ENCODE data around the gene PPP2R5E. TPM values are rescaled to one million over a fixed set of nuclear protein-coding genes. Genes with fewer than 3 reads are reported as not detected.

Gene PPP2R5E
- total and polyA plus RNA-seq, 9 donors = 9.3 to 44.1 (median 35.5) TPM

GRCh38 chr14:63452796-63453195 lies 90.4 kb downstream of the PPP2R5E start:
- Histone ChIP-seq H3K4me3 (no peak overlapping the region), H3K9me3 (no peaks in the 10 kb centered on the region), H3K36me3 (no peaks in the 10 kb centered on the region), H3K4me1 (ENCODE audit: insufficient read depth) (peaks cover 3% of the 10 kb centered on the region), H3K27ac (no peak overlapping the region), H3K27me3 (no peaks in the 10 kb centered on the region)
- DNase-seq = no peak
- no peak for TF ChIP-seq POLR2A (IDR thresholded peaks at IDR 0.05)
- no peak for TF ChIP-seq CTCF (IDR thresholded peaks at IDR 0.05)
- no peak for TF ChIP-seq EP300 (IDR thresholded peaks at IDR 0.05)
- intact Hi-C loops (cut with DNase I) = no loop called here
- 52 to 68% (median 56%) methylated on average over 3 of the region's 3 CpGs for WGBS, 3 donors

- intact Hi-C loops (cut with DNase I) = no loop called here
- TF ChIP-seq CTCF (IDR thresholded peaks at IDR 0.05) (no peak), POLR2A (IDR thresholded peaks at IDR 0.05) (no peak), EP300 (IDR thresholded peaks at IDR 0.05) (no peak)
- DNase-seq = no peak
- Histone ChIP-seq H3K4me3 (no peak overlapping the region), H3K27ac (no peak overlapping the region), H3K27me3 (no peaks in the 10 kb centered on the region), H3K4me1 (ENCODE audit: insufficient read depth) (no peaks in the 10 kb centered on the region), H3K9me3 (no peaks in the 10 kb centered on the region), H3K36me3 (no peaks in the 10 kb centered on the region)
- WGBS, 3 donors = 92 to 97% (median 95%) methylated on average over 3 of the region's 3 CpGs
Measured at GRCh38 chr14:63448841-63449240, 94.3 kb downstream of the PPP2R5E start.

GRCh38 chr14:63444588-63444987 lies 98.6 kb downstream of the PPP2R5E start:
- 60 to 70% (median 67%) methylated on average over 1 of the region's 1 CpG for WGBS, 3 donors
- TF ChIP-seq EP300 (IDR thresholded peaks at IDR 0.05) (no peak), POLR2A (IDR thresholded peaks at IDR 0.05) (no peak), CTCF (IDR thresholded peaks at IDR 0.05) (no peak)
- no peak for DNase-seq

GRCh38 chr14:63443988-63444387 lies 99.2 kb downstream of the PPP2R5E start:
- no peak for DNase-seq
- peaks cover 4% of the 10 kb centered on the region for H3K4me1 ChIP-seq (ENCODE audit: insufficient read depth)
- H3K9me3 ChIP-seq = no peaks in the 10 kb centered on the region
- no peak for TF ChIP-seq POLR2A (IDR thresholded peaks at IDR 0.05)
- TF ChIP-seq CTCF (IDR thresholded peaks at IDR 0.05) = no peak
- TF ChIP-seq EP300 (IDR thresholded peaks at IDR 0.05) = no peak
- no peak overlapping the region for H3K27ac ChIP-seq
- no peak overlapping the region for H3K4me3 ChIP-seq
- WGBS, 3 donors = 93 to 98% (median 98%) methylated on average over 3 of the region's 3 CpGs
- no peaks in the 10 kb centered on the region for H3K36me3 ChIP-seq
- intact Hi-C loops (cut with DNase I) = no loop called here
- H3K27me3 ChIP-seq = no peaks in the 10 kb centered on the region

More at GRCh38 chr14:63444588-63444987, 98.6 kb downstream of the PPP2R5E start:
- H3K27ac ChIP-seq = no peak overlapping the region
- H3K36me3 ChIP-seq = no peaks in the 10 kb centered on the region
- no peak overlapping the region for H3K4me3 ChIP-seq
- H3K4me1 ChIP-seq (ENCODE audit: insufficient read depth) = peaks cover 2% of the 10 kb centered on the region
- intact Hi-C loops (cut with DNase I) = no loop called here
- no peaks in the 10 kb centered on the region for H3K9me3 ChIP-seq
- H3K27me3 ChIP-seq = no peaks in the 10 kb centered on the region

Data from ovary (tissue), 9 donors.